UCSD-AML1 (cell line): ENCODE data around the gene TMEM239.
"Not testable (repeated sequence)": the region's sequence is repeated elsewhere in the genome, so short reads cannot be mapped to it uniquely, and the experiment has no call there.

Experiments
- DNase-seq: peaks from one replicate; lab custom pipeline; 2025; ENCODE audit not compliant: unreplicated experiment; lab: John Stamatoyannopoulos, UW

The TMEM239 gene

DNA sequence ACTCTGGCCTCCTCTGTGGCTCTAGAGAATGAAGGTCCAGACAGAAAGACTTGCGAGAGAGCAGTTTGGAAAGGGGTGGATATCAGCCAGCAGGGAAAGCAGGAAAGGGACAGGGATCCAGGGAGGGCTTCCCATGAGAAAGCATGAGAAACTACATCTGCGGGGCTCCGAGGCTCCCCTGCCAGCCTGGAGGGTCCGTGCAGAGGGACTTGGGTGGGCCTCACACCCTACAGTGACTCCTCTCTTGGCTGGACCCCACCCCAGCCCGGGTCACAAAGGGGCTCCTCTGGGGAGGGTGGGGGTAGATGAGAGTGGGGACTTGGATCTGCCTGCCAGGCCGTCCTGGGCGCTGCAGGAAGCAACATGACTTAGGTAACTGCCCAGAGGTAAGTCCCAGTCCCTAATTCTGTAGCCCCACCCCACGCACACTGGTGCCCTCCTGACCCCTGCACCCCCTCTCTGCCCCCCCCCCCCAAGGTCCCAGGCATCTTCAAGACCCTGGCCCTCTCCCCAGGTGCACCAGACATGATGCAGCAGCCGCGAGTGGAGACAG lies at the start of gene TMEM239:
Gene TMEM239, plus strand, starts transcription at position 335 of the 553 bp plus-strand sequence. Its CDS starts 191 bp downstream, at position 526.
- DNase-seq = no peak

DNA sequence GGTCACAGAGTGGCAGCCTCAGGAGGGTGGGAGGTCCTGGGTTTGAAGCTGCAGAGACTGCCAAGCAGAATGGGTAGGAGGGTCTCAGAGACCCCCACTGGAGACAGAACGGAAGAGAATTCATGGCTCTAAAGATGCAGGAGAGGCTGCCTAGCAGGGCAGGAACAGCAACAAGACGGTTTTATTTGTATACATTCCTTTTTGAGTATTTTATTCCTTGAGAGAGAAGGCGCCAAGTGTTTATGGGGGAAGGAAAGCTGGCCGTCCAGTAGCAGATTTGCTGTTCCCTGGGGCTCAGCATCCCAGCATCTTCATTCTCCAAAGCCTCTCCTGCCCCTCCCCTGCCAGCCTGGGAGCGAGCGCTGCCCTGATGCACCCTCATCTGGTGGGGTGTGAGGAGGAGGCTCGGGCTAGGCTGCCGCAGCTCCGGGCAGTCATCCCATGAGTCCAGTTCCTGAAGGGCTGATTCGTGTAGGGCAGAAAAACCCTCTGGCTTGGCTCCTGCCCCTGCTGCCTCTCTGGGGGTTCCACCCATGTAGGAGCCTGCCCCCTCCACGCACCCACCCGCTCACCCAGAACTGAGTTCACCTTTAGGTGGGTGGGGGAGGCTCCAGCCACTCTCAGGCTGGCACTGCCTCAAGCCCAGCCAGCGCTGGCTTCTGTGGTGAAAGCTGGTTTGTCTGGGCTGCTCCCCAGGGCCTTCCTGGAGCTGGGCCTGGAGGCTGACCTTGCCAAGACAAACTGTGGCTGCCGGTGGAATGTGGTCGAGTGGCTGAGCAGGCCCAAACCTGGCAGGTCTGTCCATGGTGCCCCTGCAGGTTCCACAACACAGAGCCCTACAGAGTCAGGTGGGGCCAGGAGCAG lies 48.2 kb upstream of the TMEM239 start:
- DNase-seq = no peak

GRCh38 chr20:2768632-2769015 lies 47.5 kb upstream of the TMEM239 start:
- no peak for DNase-seq

- not testable (repeated sequence) for DNase-seq
These were observed 46.1 kb upstream of the TMEM239 start for GRCh38 chr20:2770091-2770490.

GRCh38 chr20:2771631-2772080 lies 44.5 kb upstream of the TMEM239 start:
- peak; percentile 74 for DNase-seq

GRCh38 chr20:2773812-2774211 lies 42.4 kb upstream of the TMEM239 start:
- DNase-seq = no peak

DNA sequence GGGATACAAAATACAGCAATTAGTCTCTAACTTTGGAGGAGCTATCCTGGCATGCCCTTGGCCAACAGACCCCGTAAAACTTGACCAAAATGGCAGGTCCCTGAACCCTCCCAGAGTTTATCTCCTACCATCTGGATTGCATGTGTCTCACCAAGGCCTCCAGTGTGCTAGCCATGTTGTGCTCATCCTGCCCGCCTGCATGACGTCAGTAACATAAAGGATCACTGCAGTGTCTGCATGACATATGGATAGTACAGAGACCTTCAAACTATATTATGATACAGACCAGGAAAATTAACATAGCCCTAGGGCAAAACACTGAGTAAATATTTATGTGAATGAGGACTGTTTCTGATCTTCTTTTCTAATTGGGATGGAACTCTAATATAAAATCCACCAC lies 41.0 kb upstream of the TMEM239 start:
- DNase-seq = no peak

DNA sequence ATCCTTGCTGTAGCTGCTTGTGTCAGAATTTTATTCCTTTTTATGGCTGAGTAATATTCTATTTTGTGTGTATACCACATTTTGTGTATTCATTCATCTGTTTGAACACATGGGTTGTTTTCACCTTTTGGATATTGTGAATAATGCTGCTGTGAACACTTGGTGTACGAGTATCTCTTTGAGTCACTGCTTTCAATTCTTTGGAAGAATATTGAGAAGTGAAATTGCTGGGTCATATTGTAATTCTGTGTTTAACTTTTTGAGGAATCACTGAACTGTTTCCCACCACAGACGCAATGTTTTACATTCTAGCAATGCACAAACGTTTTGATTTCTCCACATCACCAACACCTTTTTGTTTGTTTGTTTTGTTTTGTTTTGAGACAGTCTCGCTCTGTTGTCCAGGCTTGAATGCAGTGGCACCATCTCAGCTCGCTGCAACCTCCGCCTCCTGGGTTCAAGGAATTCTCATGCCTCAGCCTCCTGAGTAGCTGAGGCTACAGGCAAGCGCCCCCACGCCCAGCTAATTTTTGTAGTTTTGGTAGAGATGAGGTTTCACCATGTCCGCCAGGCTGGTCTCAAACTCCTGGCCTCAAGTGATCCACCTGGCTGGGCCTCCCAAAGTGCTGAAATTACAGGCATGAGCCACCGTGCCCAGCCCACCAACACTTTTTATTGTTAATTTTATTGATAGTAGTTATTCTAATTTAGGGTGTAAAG lies 37.4 kb upstream of the TMEM239 start:
- DNase-seq = no peak

GRCh38 chr20:2780948-2781347 lies 35.2 kb upstream of the TMEM239 start:
- no peak for DNase-seq

DNA sequence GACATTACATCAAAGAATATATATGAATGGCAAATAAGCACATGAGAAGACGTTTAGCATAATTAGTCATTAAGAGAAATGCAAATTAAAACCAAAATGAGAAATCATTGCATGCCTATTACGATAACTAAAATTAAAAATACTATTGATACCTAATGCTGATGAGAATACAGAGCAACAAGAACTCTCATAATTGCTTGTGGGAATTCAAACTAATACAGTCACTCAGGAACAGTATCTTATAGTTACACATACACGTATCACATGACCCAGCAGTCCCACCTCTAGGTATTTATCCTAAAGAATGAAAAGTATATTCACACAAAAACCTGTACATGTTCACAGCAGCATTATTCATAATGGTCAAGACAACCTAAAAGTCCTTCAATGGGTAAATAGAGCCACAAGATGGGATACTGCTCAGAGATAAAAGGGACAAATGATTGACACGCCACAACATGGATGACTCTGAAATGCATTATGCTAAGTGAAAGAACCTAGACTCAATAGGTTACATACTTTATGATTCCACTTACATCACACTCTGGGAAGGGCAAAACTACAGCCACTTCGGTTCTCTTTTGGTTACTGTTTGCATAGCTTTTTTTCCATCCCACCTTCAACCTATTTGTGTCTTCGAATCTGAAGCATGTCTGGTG lies 32.1 kb upstream of the TMEM239 start:
- no peak for DNase-seq

DNA sequence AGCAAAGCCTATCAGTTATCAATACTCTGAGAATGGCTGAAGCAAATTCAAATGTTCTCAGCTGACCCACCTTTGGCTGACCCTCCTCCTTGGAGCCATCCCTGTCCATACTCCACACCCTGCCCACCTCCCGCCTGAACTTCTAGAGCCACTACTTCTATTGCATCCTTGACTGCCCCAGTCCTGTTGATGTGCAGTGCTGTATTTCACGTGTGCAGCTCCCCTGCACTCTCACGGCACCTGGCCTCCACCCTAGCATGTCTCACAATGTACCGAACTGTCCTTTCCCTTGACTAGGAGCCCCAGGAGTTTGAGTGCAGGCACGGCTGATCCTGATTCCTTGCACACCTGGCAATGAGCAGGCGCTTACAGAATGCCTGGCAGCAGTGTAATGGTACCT lies 22.7 kb upstream of the TMEM239 start:
- no peak for DNase-seq

GRCh38 chr20:2794202-2794748 lies 21.9 kb upstream of the TMEM239 start:
- DNase-seq = no peak

- DNase-seq = no peak
These were observed 21.2 kb upstream of the TMEM239 start for GRCh38 chr20:2794866-2795447.

DNA sequence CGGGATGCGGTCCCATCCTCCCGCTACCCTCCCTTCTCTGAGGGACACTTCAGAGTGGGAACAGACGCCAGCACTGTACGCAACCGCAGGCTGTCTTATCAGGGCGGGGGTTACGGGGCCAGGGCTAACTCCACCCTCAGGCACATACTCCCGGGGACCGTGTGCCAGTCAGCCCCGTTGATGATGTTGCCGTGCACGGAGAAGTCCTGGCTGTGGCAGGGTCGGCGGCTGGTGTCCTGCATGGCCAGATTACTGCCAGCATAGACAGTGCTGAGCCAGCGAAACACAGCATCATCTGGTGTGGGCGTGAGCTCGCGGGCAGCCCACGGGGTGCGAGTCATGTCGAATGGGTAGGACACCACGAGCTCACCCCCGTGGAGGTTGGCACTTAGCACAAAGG lies 20.7 kb upstream of the TMEM239 start:
- DNase-seq = no peak

- DNase-seq = no peak
These were observed 20.0 kb upstream of the TMEM239 start for GRCh38 chr20:2796011-2796660.

DNA sequence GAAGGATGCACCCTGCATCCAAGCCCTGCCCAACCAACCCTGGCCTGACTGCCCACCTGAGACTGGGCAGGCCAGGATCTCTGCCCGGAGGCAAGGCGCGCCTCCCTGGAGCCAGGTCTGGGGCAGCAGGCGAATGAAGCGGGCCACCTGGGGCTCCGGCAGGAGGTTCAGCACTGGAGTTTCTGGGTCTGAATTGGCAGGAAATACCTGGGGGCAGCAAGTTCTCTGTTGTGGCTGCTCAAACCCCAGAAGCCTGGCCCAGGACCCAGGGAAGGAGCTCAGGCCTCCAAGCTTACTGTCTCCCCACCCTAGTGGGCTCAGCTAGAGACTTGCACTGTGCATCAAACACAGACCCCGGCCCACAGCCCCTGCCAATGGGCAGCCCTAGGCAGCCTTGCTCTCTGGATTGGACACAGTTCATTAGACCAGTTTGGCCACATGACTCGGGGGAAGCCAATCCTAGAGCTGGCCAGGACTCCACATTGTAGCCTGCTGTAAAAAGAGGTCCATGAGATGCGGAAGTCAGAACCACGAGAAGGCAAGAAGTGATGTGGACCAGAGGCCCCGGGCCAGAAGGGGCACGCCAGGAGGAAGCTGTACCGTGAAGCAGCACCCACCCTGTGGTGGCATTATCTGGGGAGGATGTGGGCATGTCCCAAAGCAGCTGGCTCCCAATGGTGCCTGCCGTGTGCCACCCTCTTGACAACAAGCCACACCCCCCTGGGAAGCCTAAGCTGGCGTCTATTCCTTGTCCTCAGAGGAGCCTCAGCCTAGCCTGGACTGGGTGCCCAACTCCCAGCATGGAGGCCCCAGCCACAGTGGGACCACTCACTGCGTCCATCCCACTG lies 18.8 kb upstream of the TMEM239 start:
- DNase-seq = no peak

DNA sequence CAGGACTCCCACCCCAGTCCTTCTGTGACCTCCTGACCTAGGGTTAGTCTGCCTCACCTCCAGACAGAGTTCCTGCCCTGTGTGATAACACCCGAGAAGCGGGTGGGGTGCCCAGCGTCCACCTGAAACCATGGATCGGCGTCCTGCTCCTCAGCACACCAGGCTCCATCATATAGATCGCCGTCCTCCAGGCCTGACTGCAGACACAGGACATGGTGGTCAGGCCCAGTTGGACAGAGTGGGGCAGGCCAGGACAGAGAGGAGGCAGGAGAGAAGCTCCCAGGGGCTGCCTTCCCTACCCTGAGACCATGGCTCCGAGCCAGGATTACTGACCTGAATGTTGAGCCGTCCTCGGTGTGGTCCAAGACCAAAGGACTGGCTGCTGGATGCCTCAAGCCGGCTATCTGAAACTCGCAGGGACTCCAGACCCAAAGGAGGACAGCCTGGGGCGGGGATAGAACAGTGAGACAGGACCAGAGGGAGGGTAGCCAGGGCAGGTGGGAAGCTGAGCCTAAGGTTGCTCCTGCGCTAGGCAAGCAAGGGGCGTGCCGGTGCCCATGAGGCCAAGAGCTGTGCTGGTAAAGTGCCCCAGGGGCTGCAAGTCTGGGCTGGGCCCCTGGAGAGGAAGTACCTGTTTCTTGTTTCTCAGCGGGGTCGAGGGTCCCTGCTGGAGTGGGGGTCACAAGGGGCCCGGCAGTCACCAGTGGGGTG lies 17.9 kb upstream of the TMEM239 start:
- no peak for DNase-seq

- DNase-seq = no peak
These were observed 17.4 kb upstream of the TMEM239 start for GRCh38 chr20:2798814-2799213.

GRCh38 chr20:2799271-2799670 lies 16.9 kb upstream of the TMEM239 start:
- DNase-seq = no peak
